ENCODE measurements around the gene CNIH3.

CNIH3 gene

GRCh38 chr1:224782281-224783000 is 166.3 kb downstream of the CNIH3 start:
- peak; percentile 14 to 16 for DNase-seq

- DNase-seq, result peak; percentile 42 to 52
Measured at GRCh38 chr1:224783006-224783651, 167.0 kb downstream of the CNIH3 start.

- DNase-seq, result no peak
Measured at GRCh38 chr1:224784265-224785039, 168.3 kb downstream of the CNIH3 start.

- peak; percentile 25 to 38 for DNase-seq
Measured at GRCh38 chr1:224785040-224785328, 168.9 kb downstream of the CNIH3 start.

GRCh38 chr1:224785622-224786021 is 169.5 kb downstream of the CNIH3 start:
- no peak for DNase-seq

- DNase-seq, result no peak
Measured at GRCh38 chr1:224786533-224787250, 170.6 kb downstream of the CNIH3 start.

- no peak for DNase-seq
Measured at GRCh38 chr1:224789311-224789710, 173.2 kb downstream of the CNIH3 start.

Data from AML-193 (cell line).